MM.1S (cell line): ENCODE data around the gene KIAA1671.

Experiments used
- EZH2 ChIP-seq: fragments of 300-600 bp; sonication (generic); optimal IDR thresholded peaks from 2 replicates; pipeline ENCODE3; 2017; ENCODE audit warnings: low read depth, mild to moderate bottlenecking, antibody characterized with exemption, low read length, mixed read lengths
- EZH2phosphoT487 ChIP-seq: fragments of 300-600 bp; sonication (generic); IDR thresholded peaks from 2 replicates; pipeline ENCODE4 v1.6.1; 2018; ENCODE audit warnings: antibody characterized with exemption, low read length
- TF ChIP-seq, protein P1 (sequence below): fragments of 300-600 bp; sonication (generic); IDR thresholded peaks from 2 replicates; pipeline ENCODE4 v1.5.1; 2016; ENCODE audit warnings: antibody characterized with exemption, low read length, mixed read lengths

DNA sequence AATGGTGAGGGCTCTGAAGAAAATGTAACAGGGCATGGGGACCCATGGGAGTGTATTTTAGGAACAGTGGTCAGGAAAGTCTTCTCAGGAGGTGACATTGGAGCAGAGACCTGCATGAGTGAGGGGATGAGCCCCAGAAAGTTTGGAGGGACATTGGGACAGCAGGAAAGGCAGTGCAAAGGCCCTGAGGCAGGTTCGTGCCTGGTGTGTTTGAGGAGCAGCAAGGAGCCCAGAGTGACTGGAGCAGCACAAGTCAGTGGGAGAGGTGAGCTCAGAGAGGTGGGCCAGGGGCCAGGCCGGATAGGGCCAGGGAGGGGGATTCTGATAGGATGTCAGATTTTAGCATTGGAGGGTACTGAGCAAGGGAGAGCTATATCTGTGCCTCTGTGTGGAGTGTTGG is 167.1 kb downstream of the KIAA1671 start:
- TF ChIP-seq, protein P1, sequence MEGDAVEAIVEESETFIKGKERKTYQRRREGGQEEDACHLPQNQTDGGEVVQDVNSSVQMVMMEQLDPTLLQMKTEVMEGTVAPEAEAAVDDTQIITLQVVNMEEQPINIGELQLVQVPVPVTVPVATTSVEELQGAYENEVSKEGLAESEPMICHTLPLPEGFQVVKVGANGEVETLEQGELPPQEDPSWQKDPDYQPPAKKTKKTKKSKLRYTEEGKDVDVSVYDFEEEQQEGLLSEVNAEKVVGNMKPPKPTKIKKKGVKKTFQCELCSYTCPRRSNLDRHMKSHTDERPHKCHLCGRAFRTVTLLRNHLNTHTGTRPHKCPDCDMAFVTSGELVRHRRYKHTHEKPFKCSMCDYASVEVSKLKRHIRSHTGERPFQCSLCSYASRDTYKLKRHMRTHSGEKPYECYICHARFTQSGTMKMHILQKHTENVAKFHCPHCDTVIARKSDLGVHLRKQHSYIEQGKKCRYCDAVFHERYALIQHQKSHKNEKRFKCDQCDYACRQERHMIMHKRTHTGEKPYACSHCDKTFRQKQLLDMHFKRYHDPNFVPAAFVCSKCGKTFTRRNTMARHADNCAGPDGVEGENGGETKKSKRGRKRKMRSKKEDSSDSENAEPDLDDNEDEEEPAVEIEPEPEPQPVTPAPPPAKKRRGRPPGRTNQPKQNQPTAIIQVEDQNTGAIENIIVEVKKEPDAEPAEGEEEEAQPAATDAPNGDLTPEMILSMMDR: no peak
- TF ChIP-seq EZH2phosphoT487: no peak
- TF ChIP-seq EZH2: no peak
